ENCODE measurements around the gene MAGEH1. TPM values are rescaled to one million over a fixed set of nuclear protein-coding genes. Genes with fewer than 3 reads are reported as not detected.
"Not testable (repeated sequence)": the region's sequence is repeated elsewhere in the genome, so short reads cannot be mapped to it uniquely, and the experiment has no call there.

Gene MAGEH1, protein sequence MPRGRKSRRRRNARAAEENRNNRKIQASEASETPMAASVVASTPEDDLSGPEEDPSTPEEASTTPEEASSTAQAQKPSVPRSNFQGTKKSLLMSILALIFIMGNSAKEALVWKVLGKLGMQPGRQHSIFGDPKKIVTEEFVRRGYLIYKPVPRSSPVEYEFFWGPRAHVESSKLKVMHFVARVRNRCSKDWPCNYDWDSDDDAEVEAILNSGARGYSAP
- total RNA-seq = 10 to 100 TPM; 16.0 to 17.9 TPM

- DNase-seq = peak; percentile 71
- H3K27me3 Mint-ChIP-seq = no peaks in the 10 kb centered on the region
- peak within 1 kb of the TSS; percentile 95 for H3K4me3 Mint-ChIP-seq
- ATAC-seq (ENCODE audit: low read depth) = peak; percentile 97
- H3K27ac Mint-ChIP-seq = peak within 1 kb of the TSS; percentile 87
- peaks cover 7% of the 10 kb centered on the region for H3K4me1 Mint-ChIP-seq
- POLR2A ChIA-PET = interaction anchor here (1.1 to 2.6 kb wide), 4 partner anchors 37 to 456 kb away, joined by 4 to 18 read pairs (median 7); partner anchors contain the start of genes RRAGB and USP51
- H3K36me3 Mint-ChIP-seq = no peaks in the 10 kb centered on the region
- H3K9me3 Mint-ChIP-seq = no peaks in the 10 kb centered on the region
Observed at GRCh38 chrX:55451990-55452832, at the start of gene MAGEH1. Gene MAGEH1, plus strand, starts transcription at chrX:55452127. Its CDS starts 248 bp downstream, at chrX:55452375.

GRCh38 chrX:55427079-55427478 is 24.8 kb upstream of the MAGEH1 start:
- DNase-seq; ATAC-seq (ENCODE audit: low read depth); H3K9me3 Mint-ChIP-seq; H3K4me3 Mint-ChIP-seq; H3K36me3 Mint-ChIP-seq; H3K27me3 Mint-ChIP-seq; H3K27ac Mint-ChIP-seq; H3K4me1 Mint-ChIP-seq; POLR2A ChIA-PET: not testable (repeated sequence)

DNA sequence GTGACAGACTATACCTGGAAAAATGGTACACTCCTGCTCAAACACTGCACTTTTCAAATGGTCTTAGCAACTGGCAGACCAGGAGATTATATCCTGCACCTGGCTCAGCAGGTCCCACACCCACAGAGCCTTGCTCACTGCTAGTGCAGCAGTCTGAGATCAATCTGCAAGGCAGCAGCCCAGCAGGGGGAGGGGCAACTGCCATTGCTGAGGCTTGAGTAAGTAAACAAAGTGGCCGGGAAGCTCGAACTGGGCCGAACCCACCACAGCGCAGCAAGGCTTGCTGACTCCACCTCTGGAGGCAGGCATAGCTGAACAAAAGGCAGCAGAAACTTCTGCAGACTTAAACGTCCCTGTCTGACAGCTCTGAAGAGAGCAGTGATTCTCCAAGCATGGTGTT is 8.5 kb upstream of the MAGEH1 start:
- H3K27ac Mint-ChIP-seq; H3K4me1 Mint-ChIP-seq; DNase-seq; ATAC-seq (ENCODE audit: low read depth); H3K27me3 Mint-ChIP-seq; H3K36me3 Mint-ChIP-seq; POLR2A ChIA-PET; H3K9me3 Mint-ChIP-seq; H3K4me3 Mint-ChIP-seq: not testable (repeated sequence)

- H3K4me1 Mint-ChIP-seq = peaks cover 7% of the 10 kb centered on the region
- no peak overlapping the region for H3K4me3 Mint-ChIP-seq
- no peak for ATAC-seq (ENCODE audit: low read depth)
- H3K27ac Mint-ChIP-seq = no peak overlapping the region
- no peaks in the 10 kb centered on the region for H3K27me3 Mint-ChIP-seq
- no peak for DNase-seq
- no peaks in the 10 kb centered on the region for H3K9me3 Mint-ChIP-seq
- POLR2A ChIA-PET = no interaction called here
- no peaks in the 10 kb centered on the region for H3K36me3 Mint-ChIP-seq
Observed at GRCh38 chrX:55450259-55450658, 1.7 kb upstream of the MAGEH1 start.

DNA sequence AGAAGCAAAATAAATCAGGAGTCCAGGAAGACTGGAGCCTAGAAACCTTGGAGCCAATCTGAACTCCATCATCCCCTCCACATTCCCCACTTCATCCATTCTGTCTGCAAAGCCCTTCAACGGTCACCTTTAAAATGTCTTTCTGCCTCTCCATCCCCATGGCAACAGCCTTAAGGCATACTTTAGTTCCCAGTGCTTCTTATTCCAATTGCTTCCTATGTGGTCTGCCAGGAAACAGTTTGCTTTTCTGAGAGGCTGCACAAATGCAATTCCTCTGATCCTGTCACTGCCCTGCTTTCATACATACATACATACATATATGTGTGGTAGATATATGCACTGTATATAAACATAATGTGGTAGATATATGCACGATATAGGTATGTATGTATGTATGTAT is 786 bp upstream of the MAGEH1 start:
- H3K9me3 Mint-ChIP-seq = no peaks in the 10 kb centered on the region
- H3K4me3 Mint-ChIP-seq = peak overlapping the region; percentile 95
- no peak for DNase-seq
- H3K36me3 Mint-ChIP-seq = no peaks in the 10 kb centered on the region
- ATAC-seq (ENCODE audit: low read depth) = no peak
- H3K4me1 Mint-ChIP-seq = peaks cover 7% of the 10 kb centered on the region
- H3K27ac Mint-ChIP-seq = no peak overlapping the region
- POLR2A ChIA-PET = interaction anchor here (2.6 kb wide), 1 partner anchor 38 kb away, joined by 18 read pairs; the partner anchor contains the start of gene USP51
- H3K27me3 Mint-ChIP-seq = no peaks in the 10 kb centered on the region

DNA sequence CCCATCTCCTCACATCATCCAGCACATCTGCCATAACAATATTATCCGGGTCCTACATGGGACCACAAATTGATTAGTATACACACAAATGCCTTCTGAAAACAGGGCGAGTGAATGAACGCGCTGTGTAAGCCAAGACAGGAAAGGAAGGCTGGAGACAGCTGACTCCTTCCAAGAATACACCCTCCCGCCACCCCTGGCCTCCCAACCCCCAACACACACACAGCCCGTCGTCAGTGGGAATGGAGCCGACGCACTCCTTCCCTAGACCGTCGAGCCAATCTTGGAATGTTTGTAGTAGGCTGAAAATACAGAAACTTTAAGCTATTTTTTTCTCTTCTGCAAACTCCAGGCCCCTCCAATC is 319 bp upstream of the MAGEH1 start:
- Mint-ChIP-seq H3K4me1 (peaks cover 7% of the 10 kb centered on the region), H3K4me3 (peak overlapping the region; percentile 95), H3K27me3 (no peaks in the 10 kb centered on the region), H3K27ac (peak overlapping the region; percentile 87), H3K9me3 (no peaks in the 10 kb centered on the region), H3K36me3 (no peaks in the 10 kb centered on the region)
- POLR2A ChIA-PET = interaction anchor here (1.1 to 2.6 kb wide), 4 partner anchors 37 to 457 kb away, joined by 4 to 18 read pairs (median 7); partner anchors contain the start of genes RRAGB and USP51
- ATAC-seq (ENCODE audit: low read depth) = peak; percentile 31
- DNase-seq = no peak

- peak overlapping the region; percentile 95 for H3K4me3 Mint-ChIP-seq
- H3K27ac Mint-ChIP-seq = peak overlapping the region; percentile 87
- H3K36me3 Mint-ChIP-seq = no peaks in the 10 kb centered on the region
- no peaks in the 10 kb centered on the region for H3K27me3 Mint-ChIP-seq
- ATAC-seq (ENCODE audit: low read depth) (no peak), DNase-seq (no peak)
- peaks cover 7% of the 10 kb centered on the region for H3K4me1 Mint-ChIP-seq
- no peaks in the 10 kb centered on the region for H3K9me3 Mint-ChIP-seq
- POLR2A ChIA-PET = interaction anchor here (1.5 to 2.6 kb wide), 3 partner anchors 36 to 455 kb away, joined by 4 to 18 read pairs (median 6); partner anchors contain the start of gene USP51
Observed at GRCh38 chrX:55452833-55453124, 852 bp downstream of the MAGEH1 start.

GRCh38 chrX:55455708-55456107 is 3.8 kb downstream of the MAGEH1 start:
- POLR2A ChIA-PET = not testable (repeated sequence)

DNA sequence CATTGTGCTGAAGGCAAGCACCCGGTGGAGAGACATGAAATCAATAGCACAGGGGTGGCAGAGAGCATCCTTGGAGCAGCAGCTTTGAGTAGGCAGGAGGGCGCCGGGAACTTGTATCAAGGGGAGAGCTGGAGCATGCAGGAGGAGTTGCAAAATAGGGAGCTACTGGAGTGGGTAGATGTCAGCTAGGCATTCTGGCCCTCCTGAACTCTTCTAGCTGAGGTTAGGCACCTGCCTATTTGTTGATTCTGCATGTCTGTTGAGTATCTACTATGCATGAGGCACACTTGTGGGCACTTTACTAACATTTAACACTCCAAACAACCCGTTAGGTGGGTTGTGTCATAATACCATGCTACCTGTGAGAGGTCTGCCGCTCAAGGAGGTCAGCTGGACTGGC is 7.5 kb downstream of the MAGEH1 start:
- H3K4me3 Mint-ChIP-seq; H3K27me3 Mint-ChIP-seq; H3K9me3 Mint-ChIP-seq; H3K36me3 Mint-ChIP-seq; DNase-seq; H3K4me1 Mint-ChIP-seq; H3K27ac Mint-ChIP-seq; ATAC-seq (ENCODE audit: low read depth); POLR2A ChIA-PET: not testable (repeated sequence)

More at GRCh38 chrX:55455708-55456107, 3.8 kb downstream of the MAGEH1 start:
- ATAC-seq (ENCODE audit: low read depth); H3K4me3 Mint-ChIP-seq; H3K4me1 Mint-ChIP-seq; H3K36me3 Mint-ChIP-seq; H3K27ac Mint-ChIP-seq; H3K9me3 Mint-ChIP-seq; DNase-seq; H3K27me3 Mint-ChIP-seq: not testable (repeated sequence)

DNA sequence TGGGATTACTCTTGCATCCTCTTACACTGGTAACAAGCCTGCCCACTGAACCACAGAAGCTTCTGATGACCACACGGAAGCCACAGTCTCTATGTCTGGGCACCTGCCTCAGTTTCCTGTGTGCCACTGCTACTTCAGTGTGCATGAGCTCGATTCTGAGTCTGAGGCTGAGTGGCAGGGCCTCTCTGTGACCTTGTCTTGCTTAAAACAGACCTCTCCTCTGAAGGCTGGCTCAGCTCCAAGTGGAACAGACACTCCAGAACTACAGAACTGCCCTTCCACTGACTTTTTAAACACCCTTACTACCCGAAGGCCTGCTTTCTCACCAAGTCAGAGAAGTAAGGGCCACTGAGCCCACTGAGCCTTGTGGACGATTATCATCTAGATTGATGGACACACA is 8.0 kb downstream of the MAGEH1 start:
- H3K9me3 Mint-ChIP-seq, H3K4me1 Mint-ChIP-seq, POLR2A ChIA-PET, H3K27me3 Mint-ChIP-seq, H3K4me3 Mint-ChIP-seq, DNase-seq, H3K27ac Mint-ChIP-seq, H3K36me3 Mint-ChIP-seq: not testable (repeated sequence)
- peak; percentile 52 for ATAC-seq (ENCODE audit: low read depth)

DNA sequence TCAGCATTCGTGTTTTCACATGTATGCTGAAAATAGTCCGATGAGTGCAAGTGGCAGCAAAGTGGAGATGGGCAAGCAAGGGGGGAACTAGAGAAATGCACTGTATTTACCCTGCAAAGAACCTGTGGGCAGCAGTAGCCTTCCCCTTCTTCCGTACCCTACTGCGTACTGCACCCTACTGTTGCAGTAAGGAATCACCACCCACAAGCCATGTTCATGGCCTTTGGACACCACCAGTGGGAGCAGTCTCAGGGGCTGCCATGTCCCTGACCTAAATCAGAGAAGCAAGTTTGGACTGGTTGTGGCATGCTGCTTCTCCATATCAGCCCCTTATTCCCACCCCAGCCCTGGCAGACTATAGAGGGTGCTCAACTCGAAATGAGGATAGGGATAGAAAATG is 12.1 kb downstream of the MAGEH1 start:
- H3K27me3 Mint-ChIP-seq, H3K9me3 Mint-ChIP-seq, DNase-seq, H3K27ac Mint-ChIP-seq, H3K36me3 Mint-ChIP-seq, H3K4me3 Mint-ChIP-seq, POLR2A ChIA-PET, H3K4me1 Mint-ChIP-seq: not testable (repeated sequence)
- ATAC-seq (ENCODE audit: low read depth) = peak; percentile 56

DNA sequence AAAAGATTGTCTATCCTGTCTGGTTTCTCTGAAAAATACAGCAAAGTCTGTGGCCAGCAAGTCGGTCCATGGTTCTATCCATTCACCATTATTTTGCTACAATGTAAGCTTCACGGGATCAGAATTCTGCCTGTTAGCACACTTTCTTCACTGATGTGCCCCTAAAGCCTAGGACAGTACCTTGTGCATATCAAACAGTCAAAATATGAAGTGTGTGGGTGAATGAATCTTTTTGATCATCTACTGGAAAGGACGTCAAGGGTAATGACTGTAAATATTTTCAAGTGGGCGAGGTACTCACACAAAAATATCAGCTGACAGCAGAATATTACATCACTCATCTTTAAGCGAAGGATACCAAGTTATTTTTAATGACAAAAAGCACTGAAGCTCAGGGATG is 13.2 kb downstream of the MAGEH1 start:
- H3K4me1 Mint-ChIP-seq; H3K27ac Mint-ChIP-seq; H3K4me3 Mint-ChIP-seq; H3K36me3 Mint-ChIP-seq; DNase-seq; H3K9me3 Mint-ChIP-seq; ATAC-seq (ENCODE audit: low read depth); H3K27me3 Mint-ChIP-seq; POLR2A ChIA-PET: not testable (repeated sequence)

- H3K9me3 Mint-ChIP-seq; ATAC-seq (ENCODE audit: low read depth); DNase-seq; H3K4me1 Mint-ChIP-seq; H3K27ac Mint-ChIP-seq; H3K36me3 Mint-ChIP-seq; H3K4me3 Mint-ChIP-seq; H3K27me3 Mint-ChIP-seq; POLR2A ChIA-PET: not testable (repeated sequence)
Observed at GRCh38 chrX:55465791-55466190, 13.9 kb downstream of the MAGEH1 start.

GRCh38 chrX:55479956-55480355 is 28.0 kb downstream of the MAGEH1 start:
- not testable (repeated sequence) for H3K9me3 Mint-ChIP-seq

More at GRCh38 chrX:55479956-55480355, 28.0 kb downstream of the MAGEH1 start:
- DNase-seq; H3K27ac Mint-ChIP-seq; H3K27me3 Mint-ChIP-seq; H3K4me3 Mint-ChIP-seq; POLR2A ChIA-PET; H3K4me1 Mint-ChIP-seq; ATAC-seq (ENCODE audit: low read depth); H3K36me3 Mint-ChIP-seq: not testable (repeated sequence)

Measured in activated naive CD8-positive, alpha-beta T cell treated with anti-CD3 and anti-CD28 coated beads, Interleukin-2, amount 10 ng/mL, durations not matched to agents 7 days and 5 days (primary cell).